GM20000 (cell line): Measurements from ENCODE around the gene REXO1.

ENCODE experiments used
- DNase-seq: peaks from one replicate; pipeline ENCODE4 v3.0.0; 2012; ENCODE audit warnings: low spot score
- TF ChIP-seq, protein P1 (sequence below): IDR thresholded peaks from 2 replicates; pipeline ENCODE4 v1.5.1; 2012; ENCODE audit warnings: mild to moderate bottlenecking, control low read depth; ENCODE audit errors: extremely low read depth, missing control alignments

REXO1 gene

DNA sequence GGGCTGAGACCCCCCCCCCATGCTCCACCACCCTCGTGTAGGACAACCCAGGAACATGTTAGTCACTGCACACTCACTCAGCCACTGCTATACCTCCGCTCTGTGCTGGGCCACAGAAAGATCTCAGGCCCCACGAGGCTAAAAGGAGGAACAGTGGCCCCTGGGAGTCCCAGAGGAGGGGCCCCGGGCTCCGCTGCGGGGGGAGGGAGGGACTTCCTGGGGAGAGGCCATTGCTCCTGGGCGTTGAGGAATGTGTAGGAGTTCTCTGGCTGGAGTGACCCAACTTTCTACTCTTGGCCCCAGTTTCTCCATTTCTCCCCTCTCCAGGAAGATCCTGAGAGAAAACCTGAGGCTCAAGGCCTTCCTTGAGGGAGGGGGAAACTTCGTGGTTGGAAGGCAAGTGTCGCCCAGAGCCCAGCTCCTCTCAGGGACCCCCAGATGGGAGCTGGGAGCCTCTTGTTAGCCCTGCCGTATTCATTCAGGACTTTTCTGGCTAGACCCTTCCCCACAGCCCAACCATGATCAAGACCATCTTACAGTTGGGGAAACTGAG is 81.4 kb downstream of the REXO1 start:
- no peak for DNase-seq
- TF ChIP-seq, protein P1, sequence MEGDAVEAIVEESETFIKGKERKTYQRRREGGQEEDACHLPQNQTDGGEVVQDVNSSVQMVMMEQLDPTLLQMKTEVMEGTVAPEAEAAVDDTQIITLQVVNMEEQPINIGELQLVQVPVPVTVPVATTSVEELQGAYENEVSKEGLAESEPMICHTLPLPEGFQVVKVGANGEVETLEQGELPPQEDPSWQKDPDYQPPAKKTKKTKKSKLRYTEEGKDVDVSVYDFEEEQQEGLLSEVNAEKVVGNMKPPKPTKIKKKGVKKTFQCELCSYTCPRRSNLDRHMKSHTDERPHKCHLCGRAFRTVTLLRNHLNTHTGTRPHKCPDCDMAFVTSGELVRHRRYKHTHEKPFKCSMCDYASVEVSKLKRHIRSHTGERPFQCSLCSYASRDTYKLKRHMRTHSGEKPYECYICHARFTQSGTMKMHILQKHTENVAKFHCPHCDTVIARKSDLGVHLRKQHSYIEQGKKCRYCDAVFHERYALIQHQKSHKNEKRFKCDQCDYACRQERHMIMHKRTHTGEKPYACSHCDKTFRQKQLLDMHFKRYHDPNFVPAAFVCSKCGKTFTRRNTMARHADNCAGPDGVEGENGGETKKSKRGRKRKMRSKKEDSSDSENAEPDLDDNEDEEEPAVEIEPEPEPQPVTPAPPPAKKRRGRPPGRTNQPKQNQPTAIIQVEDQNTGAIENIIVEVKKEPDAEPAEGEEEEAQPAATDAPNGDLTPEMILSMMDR = no peak

DNA sequence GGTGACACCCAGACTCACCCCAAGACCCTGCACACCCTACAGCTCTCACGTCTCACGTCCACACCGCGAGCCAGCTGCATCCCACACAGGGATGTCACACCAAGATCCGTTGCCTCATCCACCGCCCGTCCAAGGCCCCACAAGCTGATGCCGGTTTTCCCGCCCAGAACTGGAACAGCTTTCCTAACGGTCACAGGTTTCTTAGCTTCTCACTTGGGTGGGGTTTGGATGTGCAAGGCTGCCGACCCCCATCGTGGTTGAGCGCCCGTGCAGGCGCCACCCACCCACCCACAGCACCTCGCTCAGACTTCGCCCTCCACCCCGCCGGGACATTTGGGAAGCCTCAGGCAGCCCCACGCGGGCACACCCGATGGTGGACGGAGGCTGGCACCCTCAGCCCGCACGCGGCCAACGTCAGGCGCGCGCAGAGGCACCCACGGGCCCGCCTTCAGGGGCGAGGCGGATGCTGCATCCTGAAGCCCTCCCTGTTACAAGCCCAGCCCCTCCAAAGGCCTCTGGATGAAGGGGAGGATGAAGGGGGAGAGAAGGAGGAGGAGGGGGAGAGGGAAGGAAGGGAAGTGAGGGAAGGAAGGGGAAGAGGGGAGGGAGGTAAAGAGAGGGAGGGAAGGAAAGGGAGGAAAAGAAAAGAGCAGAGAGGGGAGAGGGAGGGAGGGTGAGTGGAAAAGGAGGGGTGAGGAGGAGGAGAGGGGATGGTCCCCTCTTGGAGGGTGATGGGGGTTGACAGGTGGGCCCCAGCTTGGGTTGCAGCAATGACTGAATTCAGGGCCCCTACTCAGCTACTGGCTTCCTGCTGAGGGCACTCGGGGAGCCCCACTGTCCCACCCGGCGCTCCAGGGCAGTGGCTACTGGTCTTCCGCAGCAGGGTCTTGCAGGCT is 82.1 kb downstream of the REXO1 start:
- DNase-seq = no peak
- TF ChIP-seq, protein P1 = no peak
